GM23338 (cell line): ENCODE measurements around the gene GNAT2. TPM values are rescaled to one million over a fixed set of nuclear protein-coding genes. Genes with fewer than 3 reads are reported as not detected.

Source experiments
- ATAC-seq: fragments of 200-7000 bp; cut with Tn5 transposase; 3 replicates; pipeline ENCODE4 v1.9.1; 2020
- DNase-seq: peaks from one replicate; pipeline ENCODE4 v3.0.0-alpha.2; 2015; ENCODE audit warnings: low spot score
- H2AFZ ChIP-seq: fragments of 200-600 bp; sonication (generic); 2 replicates; pipeline ENCODE4 v1.8.0; 2016; ENCODE audit warnings: antibody characterized with exemption, mild to moderate bottlenecking, moderate library complexity
- H3F3A ChIP-seq: fragments of 200-600 bp; sonication (generic); replicated peaks from 2 replicates; pipeline ENCODE4 v1.8.0; 2017; ENCODE audit warnings: antibody characterized with exemption, mixed run types, low read depth
- H3K27ac ChIP-seq: fragments of 200-600 bp; sonication (generic); 2 replicates; pipeline ENCODE4 v1.6.1; 2016; ENCODE audit warnings: low read depth
- H3K27me3 ChIP-seq: fragments of 200-600 bp; sonication (generic); 2 replicates; pipeline ENCODE4 v1.8.0; 2016; ENCODE audit warnings: mild to moderate bottlenecking, mixed run types, moderate library complexity; ENCODE audit not compliant: insufficient read depth
- H3K36me3 ChIP-seq: fragments of 200-600 bp; sonication (generic); 2 replicates; pipeline ENCODE4 v1.8.0; 2016; ENCODE audit warnings: mild to moderate bottlenecking; ENCODE audit not compliant: insufficient read depth
- H3K4me1 ChIP-seq: fragments of 200-600 bp; sonication (generic); 2 replicates; pipeline ENCODE4 v1.8.0; 2016; ENCODE audit warnings: mild to moderate bottlenecking, moderate library complexity; ENCODE audit not compliant: insufficient read depth
- H3K4me2 ChIP-seq: fragments of 200-600 bp; sonication (generic); 2 replicates; pipeline ENCODE4 v1.7.1; 2017; ENCODE audit warnings: mixed run types
- H3K4me3 ChIP-seq: fragments of 200-600 bp; sonication (generic); 2 replicates; pipeline ENCODE4 v1.6.1; 2016; ENCODE audit warnings: mixed run types
- H3K79me2 ChIP-seq: fragments of 200-600 bp; sonication (generic); replicated peaks from 2 replicates; pipeline ENCODE4 v1.8.0; 2017; ENCODE audit warnings: mild to moderate bottlenecking; ENCODE audit not compliant: insufficient read depth
- H3K9me2 ChIP-seq: fragments of 200-600 bp; sonication (generic); 2 replicates; pipeline ENCODE4 v1.8.0; 2017; ENCODE audit not compliant: insufficient read depth
- H4K20me1 ChIP-seq: fragments of 200-600 bp; sonication (generic); replicated peaks from 2 replicates; pipeline ENCODE4 v1.8.0; 2017; ENCODE audit warnings: mild to moderate bottlenecking; ENCODE audit not compliant: insufficient read depth
- H3K27ac Mint-ChIP-seq: 2 replicates; pipeline ENCODE4 v1.8.0; 2020; ENCODE audit warnings: inconsistent platforms, mild to moderate bottlenecking, moderate library complexity, mixed read lengths
- H3K27me3 Mint-ChIP-seq: 3 replicates; pipeline ENCODE4 v1.8.0; 2022; ENCODE audit warnings: low read depth, mild to moderate bottlenecking, moderate library complexity, mixed read lengths, inconsistent platforms; ENCODE audit not compliant: insufficient read depth, poor library complexity
- H3K36me3 Mint-ChIP-seq: 3 replicates; pipeline ENCODE4 v1.8.0; 2021; ENCODE audit warnings: low read depth, mild to moderate bottlenecking, inconsistent platforms, moderate library complexity, mixed read lengths
- H3K4me1 Mint-ChIP-seq: 3 replicates; pipeline ENCODE4 v1.8.0; 2020; ENCODE audit warnings: mild to moderate bottlenecking, inconsistent platforms, mixed read lengths
- H3K4me3 Mint-ChIP-seq: 3 replicates; pipeline ENCODE4 v1.8.0; 2021; ENCODE audit warnings: moderate library complexity, mild to moderate bottlenecking, inconsistent platforms, mixed read lengths
- H3K9me3 Mint-ChIP-seq: 3 replicates; pipeline ENCODE4 v1.8.0; 2020; ENCODE audit warnings: moderate library complexity, mild to moderate bottlenecking, inconsistent platforms, mixed read lengths
- CREB1 ChIP-seq: fragments of 250-450 bp; sonication (Bioruptor Pico); IDR thresholded peaks from 2 replicates; pipeline ENCODE4 v1.5.0; 2020; ENCODE audit warnings: low read depth, mild to moderate bottlenecking, moderate library complexity
- CTCF ChIP-seq, 2 experiments: fragments of 200-600 bp in 1 of 2; sonication (generic) in 1 of 2; conservative IDR thresholded peaks; 2 replicates each; pipeline versions ENCODE4 v1.5.1 to v1.6.1; 2016 to 2017; ENCODE audit warnings: antibody characterized with exemption in 2 of 2, low read depth in 2 of 2, mild to moderate bottlenecking in 2 of 2, moderate library complexity in 1 of 2
- ETS1 ChIP-seq: IDR thresholded peaks from 2 replicates; pipeline ENCODE4 v1.6.1; 2016; ENCODE audit warnings: antibody characterized with exemption
- EZH2 ChIP-seq: fragments of 200-600 bp; sonication (generic); IDR thresholded peaks from one replicate; pipeline ENCODE4 v1.8.0; 2017; ENCODE audit warnings: antibody characterized with exemption, mild to moderate bottlenecking, low read depth; ENCODE audit not compliant: unreplicated experiment
- EZH2phosphoT487 ChIP-seq: fragments of 200-600 bp; sonication (generic); IDR thresholded peaks from one replicate; pipeline ENCODE4 v1.8.1; 2018; ENCODE audit warnings: antibody characterized with exemption; ENCODE audit not compliant: unreplicated experiment
- JUNB ChIP-seq: IDR thresholded peaks from one replicate; pipeline ENCODE4 v1.6.1; 2016; ENCODE audit warnings: antibody characterized with exemption; ENCODE audit not compliant: unreplicated experiment
- NANOG ChIP-seq: IDR thresholded peaks from 2 replicates; pipeline ENCODE4 v1.6.1; 2016; ENCODE audit warnings: antibody characterized with exemption, borderline replicate concordance
- POLR2AphosphoS5 ChIP-seq: IDR thresholded peaks from 2 replicates; pipeline ENCODE4 v1.6.1; 2016; ENCODE audit warnings: antibody characterized with exemption, low read depth
- REST ChIP-seq: IDR thresholded peaks from one replicate; pipeline ENCODE4 v1.6.1; 2018; ENCODE audit warnings: antibody characterized with exemption; ENCODE audit not compliant: unreplicated experiment
- STAT1 ChIP-seq: IDR thresholded peaks from one replicate; pipeline ENCODE4 v1.6.1; 2016; ENCODE audit warnings: antibody characterized with exemption; ENCODE audit not compliant: unreplicated experiment
- ZNF114 ChIP-seq: fragments of 250-450 bp; sonication (Bioruptor Pico); IDR thresholded peaks from 2 replicates; pipeline ENCODE4 v1.5.0; 2020; ENCODE audit warnings: mild to moderate bottlenecking, moderate library complexity
- ZNF331 ChIP-seq: fragments of 250-450 bp; sonication (Bioruptor Pico); IDR thresholded peaks from 2 replicates; pipeline ENCODE4 v1.5.0; 2020; ENCODE audit warnings: low read depth, mild to moderate bottlenecking, moderate library complexity
- ZNF462 ChIP-seq: fragments of 250-450 bp; sonication (Bioruptor Pico); IDR thresholded peaks from 2 replicates; pipeline ENCODE4 v1.5.0; 2020; ENCODE audit warnings: mild to moderate bottlenecking, moderate library complexity
- polyA plus RNA-seq: library from polyadenylated mRNA; unstranded; fragments of >200 nt; fragmentation: Nextera tagmentation; extraction: Ambion mirVana; gene quantifications from 2 replicates; pipeline ENCODE4 v1.2.1, GENCODE V29; 2016
- total RNA-seq: library from RNA; depleted of rRNA; stranded (reverse); fragments of >200 nt; shearing (Covaris generic); gene quantifications from 2 replicates; pipeline ENCODE4 v1.2.3, GENCODE V29; 2014

Gene GNAT2
- total and polyA plus RNA-seq, 2 experiments from 2014 or later: 0.21 TPM; not detected in 1

- H3K4me1 Mint-ChIP-seq: peaks cover 23% of the 10 kb centered on the region; the same call in 2 of the 3 replicates
- ATAC-seq (peak; percentile 17; the same call in 2 of the 3 replicates), DNase-seq (peak; percentile 24)
- Histone ChIP-seq H3K4me2 (no peak overlapping the region), H3F3A (no peaks in the 10 kb centered on the region), H3K4me3 (no peak overlapping the region), H2AFZ (no peak overlapping the region), H3K36me3 (no peaks in the 10 kb centered on the region), H3K27ac (peak overlapping the region; percentile 57; the same call in 1 of the 2 replicates), H3K9me2 (peaks cover 13% of the 10 kb centered on the region; the same call in 1 of the 2 replicates), H4K20me1 (no peaks in the 10 kb centered on the region), H3K27me3 (no peaks in the 10 kb centered on the region), H3K79me2 (no peaks in the 10 kb centered on the region), H3K4me1 (peaks cover 23% of the 10 kb centered on the region)
- no peaks in the 10 kb centered on the region for H3K9me3 Mint-ChIP-seq
- H3K27me3 Mint-ChIP-seq: no peaks in the 10 kb centered on the region
- TF ChIP-seq EZH2: no peak
- TF ChIP-seq REST: no peak
- no peak for TF ChIP-seq CREB1
- TF ChIP-seq ETS1: no peak
- no peak for TF ChIP-seq ZNF114 (CRISPR knock-in tag)
- TF ChIP-seq NANOG: no peak
- no peak for TF ChIP-seq ZNF462 (CRISPR knock-in tag)
- no peak for TF ChIP-seq EZH2phosphoT487
- no peak for TF ChIP-seq JUNB
- TF ChIP-seq STAT1: no peak
- TF ChIP-seq CTCF (conservative IDR thresholded peaks at IDR 0.05; ENCODE audit: low read depth in 2 of 2): no peak
- TF ChIP-seq ZNF331 (CRISPR knock-in tag): no peak
- no peak for TF ChIP-seq POLR2AphosphoS5
- no peaks in the 10 kb centered on the region for H3K36me3 Mint-ChIP-seq
- no peak overlapping the region for H3K27ac Mint-ChIP-seq
- no peak overlapping the region for H3K4me3 Mint-ChIP-seq
Observed at GRCh38 chr1:109610609-109611307, 8.7 kb downstream of the GNAT2 start.
